ENCODE measurements around the gene CISD3. TPM values are rescaled to one million over a fixed set of nuclear protein-coding genes. Genes with fewer than 3 reads are reported as not detected.

CISD3 gene
- total RNA-seq, 2 donors from 2014 or later, result 36.1 to 57.3 TPM

DNA sequence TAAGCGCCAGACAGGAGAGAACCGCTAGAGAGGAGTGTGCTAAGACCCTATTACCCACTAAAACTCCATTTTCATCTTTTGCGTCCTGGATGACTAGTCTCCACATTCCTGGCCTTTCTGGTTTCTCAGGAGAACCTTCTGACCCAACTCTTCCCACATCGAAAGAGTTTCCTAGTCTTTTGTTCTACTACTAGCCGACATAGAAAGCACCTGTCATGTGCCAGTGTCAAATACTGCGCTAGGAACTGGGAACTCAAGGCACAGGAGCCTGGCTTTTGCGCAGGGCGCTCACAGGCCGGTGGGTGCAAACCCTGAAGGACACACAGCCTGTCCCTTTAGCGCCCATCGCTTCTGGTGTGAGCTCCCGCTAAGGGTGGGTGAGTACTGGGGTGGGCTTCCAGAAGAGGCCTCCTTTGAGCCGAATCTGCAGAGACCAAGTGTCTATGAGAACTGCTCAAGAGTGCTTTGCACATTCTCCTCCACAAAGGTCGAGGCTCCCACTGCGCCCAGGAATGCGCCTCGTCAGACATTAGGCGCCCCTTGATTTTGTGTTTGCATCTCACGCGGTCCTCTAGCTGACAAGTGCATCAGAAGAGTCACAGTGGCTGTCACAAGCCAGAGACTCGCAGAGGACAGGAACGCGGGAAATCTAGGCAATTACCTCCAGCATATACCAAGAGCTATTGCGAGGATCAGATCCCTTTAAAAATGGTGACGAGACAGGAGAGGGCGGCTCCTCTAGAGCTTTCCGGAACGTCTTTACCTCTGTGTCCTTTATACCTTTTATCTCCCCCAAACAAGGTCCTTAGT, 20.4 kb downstream of the CISD3 start:
- Mint-ChIP-seq H3K4me1 (peaks cover 23% of the 10 kb centered on the region), H3K27me3 (peaks cover 22% of the 10 kb centered on the region), H3K27ac (peak overlapping the region; percentile 95), H3K4me3 (peak overlapping the region; percentile 86), H3K9me3 (no peaks in the 10 kb centered on the region), H3K36me3 (ENCODE audit: low read depth) (peaks cover 47% of the 10 kb centered on the region)
- no peak for ATAC-seq (replicated peaks)

DNA sequence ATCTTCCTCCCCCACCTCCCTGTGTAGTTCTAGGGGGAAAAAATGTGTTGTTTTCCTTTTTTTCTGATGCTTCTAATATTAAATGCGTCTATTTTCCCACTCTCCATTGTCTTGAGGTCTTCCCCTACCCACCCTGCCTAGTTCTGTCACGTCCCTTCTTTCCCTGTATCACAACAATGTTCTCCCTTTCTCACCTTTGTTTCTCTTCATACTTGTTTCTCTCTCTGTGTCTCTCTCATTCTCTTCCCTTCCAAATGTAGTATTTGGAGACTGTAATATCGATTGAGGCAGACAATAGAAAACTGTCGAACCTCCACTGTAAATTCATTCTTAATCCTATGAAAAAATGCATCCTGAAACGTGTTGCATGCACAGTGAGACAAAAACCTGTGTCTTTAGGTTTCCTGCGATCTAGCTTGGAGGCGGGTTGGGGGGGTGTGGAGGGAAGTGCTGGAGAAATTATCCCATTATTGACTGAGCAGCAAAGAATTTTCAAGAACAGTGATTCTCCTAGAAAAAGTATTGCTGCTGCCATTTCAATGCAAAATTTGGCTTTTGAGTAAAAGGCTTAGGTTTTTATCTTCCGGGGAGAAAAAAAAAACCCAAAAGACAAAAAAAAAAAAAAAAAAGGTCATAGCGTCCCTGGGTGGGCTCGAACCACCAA, 21.1 kb downstream of the CISD3 start:
- Mint-ChIP-seq H3K27me3 (peaks cover 17% of the 10 kb centered on the region), H3K36me3 (ENCODE audit: low read depth) (peaks cover 54% of the 10 kb centered on the region), H3K4me3 (peak overlapping the region; percentile 86), H3K27ac (peak overlapping the region; percentile 95), H3K4me1 (peaks cover 27% of the 10 kb centered on the region), H3K9me3 (no peaks in the 10 kb centered on the region)
- ATAC-seq (replicated peaks), result no peak

DNA sequence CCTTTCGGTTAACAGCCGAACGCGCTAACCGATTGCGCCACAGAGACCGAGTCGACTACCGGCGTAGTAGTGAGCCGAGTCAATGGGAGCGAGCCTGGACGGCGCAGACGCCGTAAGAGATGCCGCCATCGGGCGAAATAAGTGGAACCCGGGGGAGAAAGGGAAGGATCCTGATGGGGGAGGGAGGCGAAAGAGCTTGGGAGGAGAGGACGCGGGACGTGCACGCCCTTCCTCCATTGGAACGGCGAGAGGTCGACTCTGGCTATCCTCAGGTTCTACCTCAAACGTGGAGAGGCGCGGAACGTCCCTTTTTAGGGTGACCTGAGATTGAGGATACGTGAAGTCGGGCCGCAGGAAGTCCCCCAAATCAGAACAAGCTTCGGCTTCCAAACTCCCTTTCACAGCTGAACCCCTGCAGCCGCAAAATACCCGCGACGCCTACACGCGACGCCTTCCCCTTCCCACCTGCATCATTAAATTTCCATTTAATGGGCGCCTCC, 21.7 kb downstream of the CISD3 start:
- H3K4me1 Mint-ChIP-seq, result peaks cover 27% of the 10 kb centered on the region
- H3K4me3 Mint-ChIP-seq, result peak overlapping the region; percentile 86
- no peaks in the 10 kb centered on the region for H3K9me3 Mint-ChIP-seq
- H3K27ac Mint-ChIP-seq, result peak overlapping the region; percentile 95
- ATAC-seq (replicated peaks), result peak; percentile 42
- peaks cover 60% of the 10 kb centered on the region for H3K36me3 Mint-ChIP-seq (ENCODE audit: low read depth)
- peaks cover 11% of the 10 kb centered on the region for H3K27me3 Mint-ChIP-seq

DNA sequence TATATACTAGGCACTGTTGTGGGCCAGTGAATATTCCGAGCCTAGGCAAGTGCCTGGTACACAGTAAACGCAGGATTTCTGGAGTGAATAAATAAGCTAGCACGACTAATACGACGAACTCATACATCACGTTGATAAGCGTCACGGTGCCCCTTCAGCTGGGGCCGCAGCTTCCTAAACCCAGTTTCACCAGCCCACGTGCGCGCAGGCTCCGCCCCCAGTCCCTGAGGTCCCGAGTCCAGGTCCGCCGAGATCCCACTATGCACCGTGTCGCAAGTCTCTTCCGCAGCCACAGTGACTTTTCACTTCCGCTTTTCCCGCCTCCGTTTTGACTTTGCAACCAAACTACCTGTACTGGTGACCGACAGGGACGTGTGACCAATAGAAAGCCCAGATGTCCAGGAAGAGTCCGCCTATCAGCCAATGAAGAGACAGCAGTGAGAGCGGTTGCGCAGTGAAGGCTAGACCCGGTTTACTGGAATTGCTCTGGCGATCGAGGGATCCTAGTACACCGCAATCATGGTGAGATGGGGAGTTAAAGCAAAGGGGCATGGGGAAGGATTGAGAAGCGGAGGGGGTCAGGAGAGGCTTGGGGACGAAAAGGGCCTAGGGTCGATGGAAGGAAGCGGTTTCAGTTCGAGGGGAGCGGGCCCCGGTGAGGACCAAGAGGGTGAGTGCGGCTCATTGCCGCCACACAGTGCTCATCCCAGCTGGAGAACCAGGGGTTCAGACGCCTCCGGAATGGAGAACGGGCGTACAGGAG, 22.3 kb downstream of the CISD3 start, which contains the start of gene PSMB3:
PSMB3 (plus strand) TSS at position 434 of the 763 bp plus-strand sequence; CDS start at position 520, 86 bp downstream.
- peak within 1 kb of the TSS; percentile 95 for H3K27ac Mint-ChIP-seq
- H3K4me1 Mint-ChIP-seq, result peaks cover 27% of the 10 kb centered on the region
- H3K9me3 Mint-ChIP-seq, result no peaks in the 10 kb centered on the region
- peaks cover 10% of the 10 kb centered on the region for H3K27me3 Mint-ChIP-seq
- peak within 1 kb of the TSS; percentile 86 for H3K4me3 Mint-ChIP-seq
- H3K36me3 Mint-ChIP-seq (ENCODE audit: low read depth), result peaks cover 67% of the 10 kb centered on the region
- peak; percentile 94 for ATAC-seq (replicated peaks)

DNA sequence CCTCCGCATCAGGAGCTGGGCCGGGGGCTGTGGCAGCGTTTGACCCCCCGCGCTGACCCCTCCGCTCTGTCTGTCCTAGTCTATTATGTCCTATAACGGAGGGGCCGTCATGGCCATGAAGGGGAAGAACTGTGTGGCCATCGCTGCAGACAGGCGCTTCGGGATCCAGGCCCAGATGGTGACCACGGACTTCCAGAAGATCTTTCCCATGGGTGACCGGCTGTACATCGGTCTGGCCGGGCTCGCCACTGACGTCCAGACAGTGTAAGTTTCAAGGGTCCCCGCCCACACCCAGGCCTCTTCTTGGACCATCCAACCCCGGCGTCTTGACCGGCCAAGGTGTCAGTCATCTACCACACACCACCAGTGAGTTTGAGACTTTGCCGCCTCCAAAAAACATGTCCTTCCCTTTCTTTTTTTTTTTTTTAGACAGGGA, 22.9 kb downstream of the CISD3 start:
- Mint-ChIP-seq H3K9me3 (no peaks in the 10 kb centered on the region), H3K4me3 (peak overlapping the region; percentile 86), H3K27ac (peak overlapping the region; percentile 95), H3K4me1 (peaks cover 27% of the 10 kb centered on the region), H3K27me3 (peaks cover 7% of the 10 kb centered on the region), H3K36me3 (ENCODE audit: low read depth) (peaks cover 73% of the 10 kb centered on the region)
- no peak for ATAC-seq (replicated peaks)

DNA sequence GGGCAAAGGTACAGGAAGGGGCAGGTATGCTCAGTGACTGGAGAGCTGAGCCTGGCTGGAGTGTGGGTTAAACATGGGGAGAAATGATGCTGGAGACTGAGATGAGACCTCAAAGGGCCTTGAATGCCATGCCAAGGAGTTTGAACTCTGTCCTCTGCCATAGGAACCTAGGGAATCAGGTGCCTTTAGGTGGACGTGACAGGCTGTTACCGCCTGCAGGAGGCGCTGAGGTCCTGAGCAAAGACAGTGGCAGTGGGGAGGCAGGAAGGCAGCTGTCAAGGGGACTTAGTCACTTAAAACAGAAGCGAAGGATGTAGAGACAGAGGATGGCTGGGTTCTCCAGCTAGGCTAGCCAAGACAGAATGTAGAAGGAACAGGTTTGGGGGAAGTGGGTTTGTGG, 31.5 kb downstream of the CISD3 start:
- peak overlapping the region; percentile 79 for H3K27ac Mint-ChIP-seq

DNA sequence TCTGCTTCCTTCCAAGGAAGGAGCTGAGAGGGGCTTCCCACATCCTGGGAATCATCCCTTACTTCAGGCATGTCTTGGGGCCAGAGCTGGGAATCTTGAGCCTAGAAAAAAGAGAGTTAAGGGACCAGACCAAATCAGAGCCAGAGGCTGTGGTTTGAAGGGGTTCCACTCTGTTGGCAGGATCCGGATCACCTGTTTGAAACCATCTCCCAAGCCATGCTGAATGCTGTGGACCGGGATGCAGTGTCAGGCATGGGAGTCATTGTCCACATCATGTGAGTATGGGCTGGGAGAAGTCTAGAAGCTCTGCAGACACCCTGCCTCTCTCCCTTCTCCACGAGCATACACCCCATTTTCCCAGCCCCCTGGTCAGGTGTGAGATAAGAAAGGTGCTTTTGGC, 32.1 kb downstream of the CISD3 start:
- no peak overlapping the region for H3K4me3 Mint-ChIP-seq
- H3K9me3 Mint-ChIP-seq, result no peaks in the 10 kb centered on the region
- peaks cover 100% of the 10 kb centered on the region for H3K36me3 Mint-ChIP-seq (ENCODE audit: low read depth)
- ATAC-seq (replicated peaks), result no peak
- H3K4me1 Mint-ChIP-seq, result peaks cover 4% of the 10 kb centered on the region
- no peaks in the 10 kb centered on the region for H3K27me3 Mint-ChIP-seq
- peak overlapping the region; percentile 79 for H3K27ac Mint-ChIP-seq

More for the DNA sequence above, 31.5 kb downstream of the CISD3 start:
- no peaks in the 10 kb centered on the region for H3K9me3 Mint-ChIP-seq
- no peak overlapping the region for H3K4me3 Mint-ChIP-seq
- peaks cover 100% of the 10 kb centered on the region for H3K36me3 Mint-ChIP-seq (ENCODE audit: low read depth)
- peak; percentile 48 for ATAC-seq (replicated peaks)
- H3K4me1 Mint-ChIP-seq, result peaks cover 4% of the 10 kb centered on the region
- H3K27me3 Mint-ChIP-seq, result no peaks in the 10 kb centered on the region

DNA sequence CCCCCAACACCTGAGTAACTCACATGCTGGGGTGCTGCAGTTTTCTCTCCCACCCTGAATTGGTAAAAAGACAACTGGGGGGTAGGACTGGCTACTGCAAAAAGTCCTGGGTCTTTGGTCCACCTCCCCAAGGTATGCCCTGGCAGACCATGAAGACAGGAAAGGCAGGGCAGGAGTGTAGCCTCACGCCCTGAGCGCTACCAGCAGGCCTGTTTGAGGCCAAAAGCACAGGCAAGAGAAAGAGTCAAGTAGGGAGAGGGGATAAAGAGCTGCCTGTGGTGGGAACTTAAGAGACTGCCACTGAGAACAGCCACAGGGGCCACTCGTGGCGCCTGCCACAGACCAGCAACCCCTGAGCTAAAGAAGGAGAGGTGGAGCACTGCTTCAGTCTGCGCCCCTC, 36.2 kb downstream of the CISD3 start:
- H3K27ac Mint-ChIP-seq, result no peak overlapping the region
- H3K4me1 Mint-ChIP-seq, result peaks cover 4% of the 10 kb centered on the region
- H3K36me3 Mint-ChIP-seq (ENCODE audit: low read depth), result peaks cover 100% of the 10 kb centered on the region
- H3K27me3 Mint-ChIP-seq, result no peaks in the 10 kb centered on the region
- no peaks in the 10 kb centered on the region for H3K9me3 Mint-ChIP-seq
- H3K4me3 Mint-ChIP-seq, result no peak overlapping the region
- ATAC-seq (replicated peaks), result no peak

DNA sequence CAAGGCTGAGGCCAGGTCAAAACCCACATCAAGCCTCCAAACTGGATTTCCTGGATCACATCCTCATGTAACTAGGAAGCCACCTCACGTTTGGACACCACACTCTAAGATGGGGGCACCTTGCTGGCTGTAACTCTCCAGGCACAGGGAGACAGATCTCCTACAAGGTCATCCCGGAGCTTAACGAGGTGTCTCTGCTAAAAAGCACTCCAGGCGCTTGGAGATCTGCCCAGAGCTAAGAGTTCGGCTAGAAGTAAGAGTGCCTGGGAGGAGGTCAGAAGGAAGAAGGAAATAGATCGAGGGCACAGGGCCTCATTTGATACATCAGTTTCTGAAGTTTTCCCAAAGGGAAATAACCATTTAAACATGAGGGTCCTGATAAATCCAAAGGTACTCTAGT, 38.3 kb downstream of the CISD3 start:
- Mint-ChIP-seq H3K4me3 (no peak overlapping the region), H3K27ac (no peak overlapping the region), H3K4me1 (no peaks in the 10 kb centered on the region), H3K27me3 (no peaks in the 10 kb centered on the region), H3K36me3 (ENCODE audit: low read depth) (peaks cover 100% of the 10 kb centered on the region), H3K9me3 (no peaks in the 10 kb centered on the region)
- no peak for ATAC-seq (replicated peaks)

DNA sequence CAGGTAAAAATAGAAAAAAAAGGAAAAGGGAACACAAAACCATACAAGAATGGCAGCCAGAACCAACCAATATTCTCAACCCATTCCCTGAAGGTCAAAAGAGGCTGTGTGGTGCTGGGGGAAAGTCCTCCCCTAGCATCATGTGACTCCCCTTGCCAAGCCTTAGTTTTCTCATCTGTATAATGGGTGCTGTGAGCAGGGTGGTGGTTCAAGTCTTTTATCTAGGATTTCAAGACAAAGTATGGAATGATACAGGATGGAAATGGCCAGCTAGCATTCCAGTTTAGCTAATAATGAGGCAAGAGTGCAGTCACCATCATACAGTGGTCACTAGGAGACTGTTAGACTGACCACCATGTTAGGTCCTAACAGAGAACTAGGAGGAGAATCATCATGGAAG, 43.1 kb downstream of the CISD3 start:
- H3K9me3 Mint-ChIP-seq, result no peaks in the 10 kb centered on the region
- H3K36me3 Mint-ChIP-seq (ENCODE audit: low read depth), result peaks cover 94% of the 10 kb centered on the region
- peak overlapping the region; percentile 55 for H3K27ac Mint-ChIP-seq
- no peaks in the 10 kb centered on the region for H3K4me1 Mint-ChIP-seq
- no peak overlapping the region for H3K4me3 Mint-ChIP-seq
- H3K27me3 Mint-ChIP-seq, result no peaks in the 10 kb centered on the region
- no peak for ATAC-seq (replicated peaks)

DNA sequence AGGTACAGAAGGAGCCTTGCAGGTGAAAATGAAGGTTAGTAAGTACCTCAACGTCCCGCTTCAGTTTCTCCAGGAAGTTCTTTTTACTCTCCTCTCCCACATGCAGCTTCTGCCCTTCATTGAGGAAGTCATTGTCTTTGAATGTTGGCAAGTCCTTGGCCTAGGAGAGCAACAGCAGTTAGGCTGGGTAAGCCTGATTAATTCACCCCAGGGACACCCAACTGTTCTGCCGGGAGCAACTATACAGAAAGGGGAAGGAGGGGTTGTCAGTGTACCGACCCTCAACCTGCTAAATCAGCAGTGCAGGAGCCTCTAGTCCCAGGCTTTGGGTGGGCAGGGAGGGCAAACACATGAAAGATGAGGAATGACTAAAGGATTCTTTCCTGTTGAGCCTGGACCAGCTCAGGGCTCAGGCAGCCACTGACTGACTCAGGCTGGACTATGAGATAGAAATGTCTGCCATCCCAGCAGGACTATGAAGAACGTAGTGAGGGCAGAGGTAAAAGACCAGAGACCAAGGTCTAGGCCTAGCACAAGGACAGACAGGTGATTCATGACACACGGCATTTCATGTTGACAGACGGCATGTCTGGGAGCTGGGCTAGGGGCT, 47.6 kb downstream of the CISD3 start:
- H3K27me3 Mint-ChIP-seq, result no peaks in the 10 kb centered on the region
- no peaks in the 10 kb centered on the region for H3K4me1 Mint-ChIP-seq
- no peak overlapping the region for H3K27ac Mint-ChIP-seq
- H3K4me3 Mint-ChIP-seq, result no peak overlapping the region
- peaks cover 94% of the 10 kb centered on the region for H3K36me3 Mint-ChIP-seq (ENCODE audit: low read depth)
- no peaks in the 10 kb centered on the region for H3K9me3 Mint-ChIP-seq
- no peak for ATAC-seq (replicated peaks)

DNA sequence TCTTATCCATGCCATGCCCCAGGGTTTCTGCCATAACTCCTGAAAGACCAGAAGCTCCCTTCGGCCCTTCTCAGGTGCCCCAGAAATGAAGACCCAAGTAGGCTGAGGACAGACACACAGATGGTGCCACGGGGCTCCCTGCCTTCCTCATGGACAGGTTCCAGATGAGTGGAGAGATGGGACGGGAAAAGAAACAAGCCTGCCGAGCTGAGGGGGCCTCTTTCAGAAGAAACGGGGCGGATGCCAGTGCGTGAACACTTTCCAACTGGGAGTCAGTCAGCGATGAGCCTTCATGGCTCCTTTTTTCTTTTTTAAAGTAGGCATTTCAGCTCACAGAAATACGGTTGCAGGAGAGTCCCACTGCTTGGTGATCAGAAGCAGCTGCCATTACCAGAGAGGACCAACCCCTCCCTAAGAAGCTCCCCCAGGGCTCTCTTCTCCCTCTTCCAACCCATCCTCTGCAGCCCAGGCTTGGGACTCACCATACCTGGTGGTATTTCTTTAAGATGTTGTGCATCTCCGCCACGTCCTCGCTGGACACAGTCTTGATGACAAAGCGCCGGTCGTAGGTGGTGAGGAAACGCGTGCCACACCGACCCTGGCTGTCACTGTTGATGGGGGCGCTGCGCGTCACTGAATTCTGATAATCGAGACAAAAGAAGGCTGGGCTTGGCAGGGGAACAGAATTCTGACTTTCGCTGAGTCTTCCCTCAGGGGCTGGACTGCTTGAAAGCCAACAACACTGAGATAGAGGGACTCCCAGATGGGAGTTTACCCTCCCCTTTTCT, 50.0 kb downstream of the CISD3 start:
- Mint-ChIP-seq H3K27me3 (no peaks in the 10 kb centered on the region), H3K27ac (peak overlapping the region; percentile 46), H3K36me3 (ENCODE audit: low read depth) (peaks cover 96% of the 10 kb centered on the region), H3K9me3 (no peaks in the 10 kb centered on the region), H3K4me3 (no peak overlapping the region), H3K4me1 (no peaks in the 10 kb centered on the region)
- ATAC-seq (replicated peaks), result no peak

DNA sequence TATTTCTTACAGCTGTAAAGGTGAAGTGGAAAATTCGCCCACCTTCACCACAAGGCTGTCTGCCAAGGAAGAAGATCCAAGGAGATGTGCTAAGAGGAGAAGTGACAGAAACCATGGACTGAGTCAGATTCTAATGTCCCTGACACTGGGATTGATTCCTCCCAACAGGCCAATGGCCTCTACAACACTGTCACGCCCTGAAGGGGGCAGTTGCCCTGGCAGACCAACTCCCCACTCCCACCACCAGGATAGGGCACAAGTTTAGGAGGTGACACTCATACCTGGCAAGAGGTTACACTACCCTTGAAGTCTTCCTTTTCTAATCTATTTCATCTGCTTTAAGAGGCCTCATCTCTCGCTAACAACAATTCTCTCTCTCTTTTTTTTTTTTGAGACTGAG, 53.1 kb downstream of the CISD3 start:
- H3K36me3 Mint-ChIP-seq (ENCODE audit: low read depth), result peaks cover 90% of the 10 kb centered on the region
- no peaks in the 10 kb centered on the region for H3K9me3 Mint-ChIP-seq
- no peak overlapping the region for H3K27ac Mint-ChIP-seq
- no peaks in the 10 kb centered on the region for H3K4me1 Mint-ChIP-seq
- no peak overlapping the region for H3K4me3 Mint-ChIP-seq
- no peak for ATAC-seq (replicated peaks)
- H3K27me3 Mint-ChIP-seq, result no peaks in the 10 kb centered on the region
